SKM-1 treated with dmso at 0.1 percent for 144 hours (cell line): Measurements from ENCODE around the gene KPNA2.

Experiments used
- DNase-seq: peaks from one replicate; lab custom pipeline; 2025; ENCODE audit not compliant: unreplicated experiment; lab: John Stamatoyannopoulos, UW

KPNA2 gene

GRCh38 chr17:68095205-68095811, 59.8 kb downstream of the KPNA2 start:
- no peak for DNase-seq

GRCh38 chr17:68096111-68096510, 60.6 kb downstream of the KPNA2 start:
- no peak for DNase-seq
